ENCODE measurements around the gene ABCA2. TPM values are rescaled to one million over a fixed set of nuclear protein-coding genes. Genes with fewer than 3 reads are reported as not detected.

ABCA2 gene
- total and polyA plus RNA-seq, 5 donors, result 32.2 to 42.4 (median 40.4) TPM

DNA sequence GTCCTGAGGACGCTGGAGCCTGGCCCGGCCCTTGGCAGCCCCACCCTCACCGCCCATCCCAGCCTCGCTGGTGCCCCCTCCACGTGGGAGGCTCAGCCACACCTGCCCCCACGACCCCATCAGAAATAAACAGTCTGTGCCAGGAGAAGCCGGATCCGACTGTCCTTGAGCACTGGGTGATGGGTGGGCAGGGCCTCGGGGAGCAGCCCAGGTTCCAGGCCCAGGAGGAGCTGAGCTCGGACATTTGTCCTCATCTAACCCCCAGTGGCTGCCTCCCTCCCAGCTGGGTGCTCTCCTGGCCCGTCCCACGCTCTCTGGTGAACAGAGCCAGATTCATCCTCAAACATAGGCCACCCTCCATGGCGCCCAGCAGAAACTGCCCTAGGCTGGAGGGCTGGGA is 55.3 kb downstream of the ABCA2 start:
- 63% methylated on average over 13 of the region's 13 CpGs for WGBS
- H3K27ac ChIP-seq (ENCODE audit: low read length), result no peak overlapping the region
- DNase-seq, result no peak
- no peaks in the 10 kb centered on the region for H3K4me1 ChIP-seq (ENCODE audit: control insufficient read depth, insufficient read depth, low read length)
- no peak for ATAC-seq
- H3K4me3 ChIP-seq (ENCODE audit: low read length), result no peak overlapping the region
- no peaks in the 10 kb centered on the region for H3K27me3 ChIP-seq (ENCODE audit: control insufficient read depth, insufficient read depth)
- intact Hi-C loops (cut with DNase I), result no loop called here
- H3K9me3 ChIP-seq (ENCODE audit: control insufficient read depth, low read length), result no peaks in the 10 kb centered on the region

DNA sequence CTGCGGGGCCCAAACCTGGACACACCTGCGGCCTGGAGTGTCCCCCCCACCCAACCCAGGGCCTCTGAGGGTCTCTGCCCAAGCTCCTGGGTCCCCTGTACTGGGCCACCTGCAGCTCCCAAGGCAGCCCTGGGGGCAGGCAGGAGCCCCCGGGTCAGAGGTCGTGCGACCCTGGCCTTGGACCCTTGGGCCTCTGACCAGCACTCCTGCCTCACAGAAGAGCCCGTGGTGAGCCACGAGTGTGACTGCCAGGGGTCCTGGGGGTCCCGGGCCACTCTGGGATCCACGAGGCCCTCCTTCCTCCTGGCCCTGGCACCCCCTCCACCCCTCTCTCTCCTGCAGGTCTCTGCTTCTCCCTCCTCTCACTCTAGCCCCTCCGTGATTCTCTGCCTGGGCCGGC is 55.7 kb downstream of the ABCA2 start:
- no peaks in the 10 kb centered on the region for H3K4me1 ChIP-seq (ENCODE audit: control insufficient read depth, insufficient read depth, low read length)
- H3K27ac ChIP-seq (ENCODE audit: low read length), result no peak overlapping the region
- 85% methylated on average over 11 of the region's 11 CpGs for WGBS
- intact Hi-C loops (cut with DNase I), result no loop called here
- H3K9me3 ChIP-seq (ENCODE audit: control insufficient read depth, low read length), result no peaks in the 10 kb centered on the region
- H3K27me3 ChIP-seq (ENCODE audit: control insufficient read depth, insufficient read depth), result no peaks in the 10 kb centered on the region
- DNase-seq (no peak), ATAC-seq (no peak)
- H3K4me3 ChIP-seq (ENCODE audit: low read length), result no peak overlapping the region

DNA sequence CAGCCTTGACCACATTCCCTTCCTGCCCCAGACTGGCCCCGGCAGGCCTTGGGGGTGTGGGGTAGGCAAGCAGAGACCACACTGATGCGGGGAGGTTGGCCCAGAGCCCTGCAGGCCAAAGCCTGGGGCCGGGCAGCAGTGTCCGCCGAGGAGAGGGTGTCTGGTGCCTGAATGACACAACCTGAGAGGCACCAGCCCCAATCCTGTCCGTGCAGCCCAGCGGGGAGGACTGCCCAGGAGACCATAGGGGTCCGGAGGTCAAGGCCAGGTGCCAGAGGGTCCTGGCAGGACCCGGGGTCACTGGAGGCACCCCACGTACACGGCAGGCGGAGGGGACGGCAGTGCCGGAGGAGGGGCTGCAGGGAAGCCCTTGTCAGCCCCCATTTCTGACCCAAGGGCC is 56.3 kb downstream of the ABCA2 start:
- H3K27ac ChIP-seq (ENCODE audit: low read length), result no peak overlapping the region
- no peaks in the 10 kb centered on the region for H3K27me3 ChIP-seq (ENCODE audit: control insufficient read depth, insufficient read depth)
- 80% methylated on average over 14 of the region's 14 CpGs for WGBS
- no peak overlapping the region for H3K4me3 ChIP-seq (ENCODE audit: low read length)
- no peaks in the 10 kb centered on the region for H3K9me3 ChIP-seq (ENCODE audit: control insufficient read depth, low read length)
- DNase-seq, result no peak
- no peak for ATAC-seq
- intact Hi-C loops (cut with DNase I), result no loop called here
- H3K4me1 ChIP-seq (ENCODE audit: control insufficient read depth, insufficient read depth, low read length), result no peaks in the 10 kb centered on the region

DNA sequence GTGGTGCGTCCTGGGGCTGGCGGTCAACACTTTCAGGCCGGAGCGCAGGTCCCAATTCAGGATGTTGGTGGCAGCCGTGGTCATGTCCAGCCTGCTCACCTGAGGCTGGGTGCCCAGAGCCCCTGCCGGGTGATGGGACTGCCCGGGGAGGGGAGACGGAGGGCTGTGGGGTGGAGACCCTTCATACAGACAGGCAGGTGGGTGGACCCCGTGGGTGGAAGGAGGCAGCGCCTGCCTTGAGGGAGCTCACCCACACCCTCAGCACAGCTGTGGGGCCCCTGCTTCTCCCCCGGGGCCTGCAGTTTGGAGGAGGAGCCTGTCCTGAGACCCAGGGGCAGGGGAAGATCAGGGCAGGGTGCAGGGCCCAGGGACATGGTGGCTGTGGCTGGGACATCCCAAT is 57.7 kb downstream of the ABCA2 start:
- no peak overlapping the region for H3K4me3 ChIP-seq (ENCODE audit: low read length)
- no peaks in the 10 kb centered on the region for H3K4me1 ChIP-seq (ENCODE audit: control insufficient read depth, insufficient read depth, low read length)
- H3K27me3 ChIP-seq (ENCODE audit: control insufficient read depth, insufficient read depth), result no peaks in the 10 kb centered on the region
- WGBS, result 81% methylated on average over 11 of the region's 11 CpGs
- ATAC-seq (no peak), DNase-seq (no peak)
- intact Hi-C loops (cut with DNase I), result no loop called here
- no peak overlapping the region for H3K27ac ChIP-seq (ENCODE audit: low read length)
- no peaks in the 10 kb centered on the region for H3K9me3 ChIP-seq (ENCODE audit: control insufficient read depth, low read length)

DNA sequence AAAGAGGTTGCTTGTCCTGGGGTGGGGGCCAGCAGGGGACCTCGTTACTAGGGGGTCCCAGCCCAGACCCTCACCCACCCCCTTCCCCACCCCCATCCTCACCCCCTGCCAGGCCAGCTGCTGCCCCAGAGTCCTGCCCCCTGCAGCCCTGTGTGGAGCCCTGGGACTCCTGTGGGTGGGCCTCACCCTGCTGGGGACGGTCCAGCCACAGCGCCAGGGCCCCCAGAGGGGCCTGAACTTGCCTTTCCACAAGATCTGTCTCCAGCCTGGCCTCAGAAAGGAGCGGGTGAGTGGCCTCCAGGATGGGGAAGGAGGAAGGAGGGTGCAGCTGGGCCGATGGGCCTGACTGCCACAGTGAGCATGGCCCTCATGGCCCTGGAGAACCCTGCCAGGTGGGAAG is 58.3 kb downstream of the ABCA2 start:
- WGBS, result 81% methylated on average over 5 of the region's 5 CpGs
- no peak for ATAC-seq
- intact Hi-C loops (cut with DNase I), result no loop called here
- no peak for DNase-seq
- Histone ChIP-seq H3K27me3 (ENCODE audit: control insufficient read depth, insufficient read depth) (no peaks in the 10 kb centered on the region), H3K4me3 (ENCODE audit: low read length) (no peak overlapping the region), H3K27ac (ENCODE audit: low read length) (no peak overlapping the region), H3K9me3 (ENCODE audit: control insufficient read depth, low read length) (no peaks in the 10 kb centered on the region), H3K4me1 (ENCODE audit: control insufficient read depth, insufficient read depth, low read length) (no peaks in the 10 kb centered on the region)

DNA sequence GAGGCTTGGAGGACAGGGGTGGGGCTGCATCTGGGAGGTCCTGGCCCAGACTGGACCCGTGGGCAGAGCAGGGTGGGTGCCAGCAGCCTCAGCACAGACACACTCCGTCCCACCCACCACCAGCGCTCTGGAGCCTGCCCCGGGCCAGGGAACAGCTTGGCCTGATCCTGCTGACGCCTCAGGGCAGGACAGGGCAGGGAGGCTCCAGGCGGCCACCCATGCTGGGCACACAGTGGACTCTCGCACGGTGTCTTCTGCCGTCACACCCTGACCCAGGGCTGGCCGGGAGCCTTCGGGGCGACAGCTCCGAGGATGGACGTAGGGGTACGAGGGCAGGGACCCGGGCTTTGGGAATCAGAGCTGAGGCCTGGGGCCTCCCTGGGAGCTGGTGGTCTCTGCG is 58.9 kb downstream of the ABCA2 start:
- H3K4me3 ChIP-seq (ENCODE audit: low read length), result no peak overlapping the region
- H3K27me3 ChIP-seq (ENCODE audit: control insufficient read depth, insufficient read depth), result no peaks in the 10 kb centered on the region
- ATAC-seq, result no peak
- H3K9me3 ChIP-seq (ENCODE audit: control insufficient read depth, low read length), result no peaks in the 10 kb centered on the region
- intact Hi-C loops (cut with DNase I), result no loop called here
- DNase-seq, result peak in 1 of 3 donors; percentile 48
- no peaks in the 10 kb centered on the region for H3K4me1 ChIP-seq (ENCODE audit: control insufficient read depth, insufficient read depth, low read length)
- H3K27ac ChIP-seq (ENCODE audit: low read length), result no peak overlapping the region
- WGBS, result 77% methylated on average over 17 of the region's 17 CpGs

DNA sequence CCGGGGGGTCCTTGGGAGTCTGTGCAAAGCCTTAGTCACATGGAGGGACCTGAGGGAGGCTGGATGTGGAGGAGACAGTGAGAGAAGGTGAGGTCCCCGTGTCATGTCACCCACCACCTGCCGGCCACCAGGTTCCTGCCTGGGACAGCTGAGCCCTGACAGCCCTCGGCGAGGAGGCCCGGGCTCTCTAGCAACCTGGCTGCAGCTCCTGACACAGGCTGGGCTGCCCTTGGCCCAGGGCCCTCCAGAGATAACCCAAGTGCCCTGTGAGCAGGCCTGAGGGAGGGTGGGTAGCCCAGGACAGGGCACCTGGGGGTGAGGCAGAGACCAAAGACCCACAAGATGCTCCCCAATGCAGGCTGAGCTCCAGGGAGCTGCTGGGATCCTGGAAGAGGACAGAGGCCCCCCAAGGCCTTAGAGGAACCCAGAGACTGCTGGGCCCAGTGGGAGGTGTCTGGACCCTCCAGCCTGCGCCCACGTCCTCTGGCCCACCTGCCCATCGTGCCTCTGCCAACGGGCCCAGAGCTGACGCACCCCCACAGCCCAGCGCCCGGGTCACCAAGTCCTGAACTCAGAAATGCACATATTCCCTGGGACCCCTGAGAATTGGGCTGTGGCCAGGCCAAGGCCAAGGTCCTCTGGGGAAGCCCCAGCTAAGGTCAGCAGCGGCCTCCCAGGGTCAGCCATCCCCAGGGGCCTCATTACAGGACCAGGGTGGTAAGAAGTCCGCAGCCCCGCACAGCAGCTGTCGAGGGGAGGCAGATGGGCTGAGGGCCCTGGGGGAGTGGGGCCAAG is 59.5 kb downstream of the ABCA2 start:
- intact Hi-C loops (cut with DNase I), result no loop called here
- DNase-seq, result no peak
- no peak overlapping the region for H3K27ac ChIP-seq (ENCODE audit: low read length)
- WGBS, result 79% methylated on average over 17 of the region's 17 CpGs
- H3K27me3 ChIP-seq (ENCODE audit: control insufficient read depth, insufficient read depth), result no peaks in the 10 kb centered on the region
- no peak for ATAC-seq
- no peaks in the 10 kb centered on the region for H3K4me1 ChIP-seq (ENCODE audit: control insufficient read depth, insufficient read depth, low read length)
- no peak overlapping the region for H3K4me3 ChIP-seq (ENCODE audit: low read length)
- H3K9me3 ChIP-seq (ENCODE audit: control insufficient read depth, low read length), result no peaks in the 10 kb centered on the region

DNA sequence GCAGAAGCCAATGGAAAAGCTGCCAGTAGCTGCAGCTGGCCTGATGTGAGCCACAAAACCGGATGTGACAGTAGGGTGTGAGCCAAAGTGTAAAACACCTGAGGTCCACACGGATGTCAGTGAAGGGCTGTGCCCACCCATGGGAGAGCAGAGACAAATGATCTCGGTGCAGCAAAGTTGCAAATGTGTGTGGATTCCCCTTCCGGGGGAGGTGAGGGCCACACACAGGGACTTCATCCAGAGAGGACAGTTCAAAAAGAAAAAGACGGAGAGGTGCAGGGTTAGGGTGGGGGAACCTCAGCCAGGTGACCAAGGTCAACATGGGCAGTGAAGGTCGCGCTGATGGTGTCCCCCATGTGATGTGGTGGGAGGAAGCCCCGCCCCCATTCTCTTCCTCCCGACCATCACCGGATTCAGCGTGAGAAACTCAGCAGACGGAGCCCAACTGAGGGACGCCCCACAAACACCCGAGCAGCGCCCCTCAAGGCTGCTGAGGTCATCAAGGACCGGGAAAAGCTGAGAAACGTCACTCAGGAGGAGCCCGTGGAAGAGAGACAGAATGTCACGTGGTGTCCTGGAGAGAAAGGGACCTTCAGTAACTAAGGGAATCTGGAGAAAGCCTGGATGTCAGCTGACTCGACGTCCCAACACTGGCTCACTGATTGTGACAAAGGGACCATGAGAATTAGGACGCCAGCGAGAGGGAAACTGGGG is 62.1 kb downstream of the ABCA2 start:
- Histone ChIP-seq H3K27me3 (ENCODE audit: control insufficient read depth, insufficient read depth) (no peaks in the 10 kb centered on the region), H3K27ac (ENCODE audit: low read length) (no peak overlapping the region), H3K4me3 (ENCODE audit: low read length) (no peak overlapping the region), H3K9me3 (ENCODE audit: control insufficient read depth, low read length) (no peaks in the 10 kb centered on the region), H3K4me1 (ENCODE audit: control insufficient read depth, insufficient read depth, low read length) (no peaks in the 10 kb centered on the region)
- ATAC-seq (no peak), DNase-seq (peak in 1 of 3 donors; percentile 59)
- intact Hi-C loops (cut with DNase I), result no loop called here
- WGBS, result 24% methylated on average over 23 of the region's 23 CpGs

DNA sequence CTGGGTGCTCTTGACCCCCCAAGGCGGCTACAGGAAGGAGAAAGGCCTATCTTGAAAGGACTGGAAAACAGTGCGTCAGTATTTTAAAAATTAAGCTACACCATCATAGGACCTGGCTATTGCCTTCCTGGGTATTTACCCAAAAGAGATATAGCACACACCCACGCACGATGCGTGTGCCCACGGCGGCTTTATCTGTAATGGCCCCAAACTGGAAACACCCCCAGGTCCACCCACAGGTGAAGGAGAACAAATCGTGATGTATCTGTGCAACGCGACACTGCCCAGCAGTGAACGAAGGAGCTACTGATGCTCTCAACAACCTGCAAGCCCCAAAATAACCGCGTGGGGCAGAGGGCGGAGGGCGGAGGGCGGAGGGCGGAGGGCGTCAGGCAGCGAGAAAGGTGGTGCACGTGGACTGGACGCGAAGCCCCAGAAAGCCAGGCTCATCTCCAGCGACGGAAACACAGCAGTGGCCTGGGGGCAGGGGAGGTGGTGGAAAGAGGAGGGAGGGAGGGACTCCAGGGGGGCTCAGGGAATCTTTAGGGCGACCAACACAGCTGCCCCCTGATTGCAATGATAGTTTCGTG is 63.1 kb downstream of the ABCA2 start:
- H3K4me1 ChIP-seq (ENCODE audit: control insufficient read depth, insufficient read depth, low read length), result no peaks in the 10 kb centered on the region
- no peak overlapping the region for H3K27ac ChIP-seq (ENCODE audit: low read length)
- no peak for DNase-seq
- no peak for ATAC-seq
- no peaks in the 10 kb centered on the region for H3K9me3 ChIP-seq (ENCODE audit: control insufficient read depth, low read length)
- 84% methylated on average over 26 of the region's 26 CpGs for WGBS
- no peaks in the 10 kb centered on the region for H3K27me3 ChIP-seq (ENCODE audit: control insufficient read depth, insufficient read depth)
- H3K4me3 ChIP-seq (ENCODE audit: low read length), result no peak overlapping the region
- intact Hi-C loops (cut with DNase I), result no loop called here

DNA sequence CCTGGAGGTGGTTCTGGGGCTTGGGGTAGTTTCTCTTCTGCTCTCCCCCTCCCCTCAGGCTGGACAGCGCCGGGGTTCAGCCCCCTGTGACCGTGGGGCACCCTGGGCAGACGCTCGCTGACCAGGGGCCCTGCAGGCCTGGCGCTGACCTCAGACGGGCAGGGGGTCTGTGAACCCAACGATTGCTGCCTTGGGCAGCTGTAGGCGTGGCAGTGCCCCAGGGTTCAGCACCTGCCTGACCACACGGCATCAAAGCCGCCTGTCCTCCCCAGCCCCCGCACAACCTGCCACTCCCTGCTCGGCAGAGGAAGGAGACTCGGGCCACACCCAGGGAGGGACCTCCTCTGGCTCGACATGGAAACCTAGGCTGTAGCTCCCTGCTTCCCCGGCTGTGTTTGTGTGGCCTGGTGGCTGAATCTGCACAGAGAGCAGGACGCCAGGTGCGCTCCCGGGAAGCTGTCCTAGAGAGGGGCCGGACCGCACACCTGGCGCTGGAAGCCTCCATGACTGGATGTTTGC is 63.8 kb downstream of the ABCA2 start:
- Histone ChIP-seq H3K4me1 (ENCODE audit: control insufficient read depth, insufficient read depth, low read length) (no peaks in the 10 kb centered on the region), H3K27ac (ENCODE audit: low read length) (no peak overlapping the region), H3K27me3 (ENCODE audit: control insufficient read depth, insufficient read depth) (no peaks in the 10 kb centered on the region), H3K9me3 (ENCODE audit: control insufficient read depth, low read length) (no peaks in the 10 kb centered on the region), H3K4me3 (ENCODE audit: low read length) (no peak overlapping the region)
- ATAC-seq, result peak in 1 of 2 donors; percentile 46
- 74% methylated on average over 22 of the region's 22 CpGs for WGBS
- peak in 1 of 3 donors; percentile 68 for DNase-seq
- intact Hi-C loops (cut with DNase I), result no loop called here

DNA sequence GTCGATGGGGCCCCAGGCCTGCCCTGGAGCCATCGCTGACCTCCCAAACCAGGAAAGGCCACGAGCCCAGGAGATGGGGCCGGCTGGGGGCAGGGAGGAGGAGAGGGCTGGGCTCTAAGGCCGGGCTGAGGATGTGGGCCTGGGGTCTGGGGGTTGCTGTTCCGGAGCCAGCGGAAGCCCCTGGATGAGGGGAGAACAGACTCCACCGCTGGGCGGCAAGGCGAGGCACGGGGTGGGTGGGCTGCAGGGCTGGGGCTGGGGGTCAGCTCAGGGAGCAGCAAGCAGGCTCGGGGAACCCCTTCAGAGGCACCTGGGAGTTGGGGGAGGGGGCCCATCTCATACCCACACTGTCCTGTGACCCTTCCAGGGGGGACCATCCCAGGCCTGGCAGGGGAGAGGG is 64.3 kb downstream of the ABCA2 start:
- no peak overlapping the region for H3K4me3 ChIP-seq (ENCODE audit: low read length)
- intact Hi-C loops (cut with DNase I), result no loop called here
- 91% methylated on average over 12 of the region's 12 CpGs for WGBS
- no peak for ATAC-seq
- H3K9me3 ChIP-seq (ENCODE audit: control insufficient read depth, low read length), result no peaks in the 10 kb centered on the region
- H3K4me1 ChIP-seq (ENCODE audit: control insufficient read depth, insufficient read depth, low read length), result no peaks in the 10 kb centered on the region
- H3K27ac ChIP-seq (ENCODE audit: low read length), result no peak overlapping the region
- DNase-seq, result no peak
- H3K27me3 ChIP-seq (ENCODE audit: control insufficient read depth, insufficient read depth), result no peaks in the 10 kb centered on the region

All from right cardiac atrium (tissue), 5 donors.